Measurements from ENCODE around the gene THTPA. TPM values are rescaled to one million over a fixed set of nuclear protein-coding genes. Genes with fewer than 3 reads are reported as not detected.

The THTPA gene
- total RNA-seq, 4 donors from 2014 or later: 12.5 to 19.6 (median 16.7) TPM

- DNase-seq (ENCODE audit: low spot score) (no peak), ATAC-seq (ENCODE audit: low FRiP score) (no peak)
- TF ChIP-seq CTCF (IDR thresholded peaks at IDR 0.05): no peak
Measured at GRCh38 chr14:23565626-23566025, 9.6 kb downstream of the THTPA start.

- no peak for DNase-seq (ENCODE audit: low spot score)
- ATAC-seq (ENCODE audit: low FRiP score): no peak
- TF ChIP-seq CTCF (IDR thresholded peaks at IDR 0.05): no peak
Measured at GRCh38 chr14:23566112-23566777, 10.2 kb downstream of the THTPA start.

GRCh38 chr14:23566778-23567185 lies 10.7 kb downstream of the THTPA start:
- DNase-seq (ENCODE audit: low spot score) (no peak), ATAC-seq (ENCODE audit: low FRiP score) (no peak)
- TF ChIP-seq CTCF (IDR thresholded peaks at IDR 0.05): no peak

GRCh38 chr14:23567186-23568020 lies 11.3 kb downstream of the THTPA start, which contains the start of gene AP1G2:
AP1G2 (minus strand) TSS chr14:23567791; CDS start chr14:23567314, 477 bp downstream.
- peak; percentile 91 for ATAC-seq (ENCODE audit: low FRiP score)
- TF ChIP-seq CTCF (IDR thresholded peaks at IDR 0.05): no peak
- DNase-seq (ENCODE audit: low spot score): peak; percentile 49

GRCh38 chr14:23568021-23568599 lies 12.0 kb downstream of the THTPA start:
- no peak for TF ChIP-seq CTCF (IDR thresholded peaks at IDR 0.05)
- no peak for DNase-seq (ENCODE audit: low spot score)

GRCh38 chr14:23568600-23569331 lies 12.7 kb downstream of the THTPA start:
- ATAC-seq (ENCODE audit: low FRiP score) (no peak), DNase-seq (ENCODE audit: low spot score) (no peak)
- no peak for TF ChIP-seq CTCF (IDR thresholded peaks at IDR 0.05)

More at GRCh38 chr14:23568021-23568599, 12.0 kb downstream of the THTPA start:
- ATAC-seq (ENCODE audit: low FRiP score): no peak
